ENCODE data around the gene LSS.

The LSS gene

DNA sequence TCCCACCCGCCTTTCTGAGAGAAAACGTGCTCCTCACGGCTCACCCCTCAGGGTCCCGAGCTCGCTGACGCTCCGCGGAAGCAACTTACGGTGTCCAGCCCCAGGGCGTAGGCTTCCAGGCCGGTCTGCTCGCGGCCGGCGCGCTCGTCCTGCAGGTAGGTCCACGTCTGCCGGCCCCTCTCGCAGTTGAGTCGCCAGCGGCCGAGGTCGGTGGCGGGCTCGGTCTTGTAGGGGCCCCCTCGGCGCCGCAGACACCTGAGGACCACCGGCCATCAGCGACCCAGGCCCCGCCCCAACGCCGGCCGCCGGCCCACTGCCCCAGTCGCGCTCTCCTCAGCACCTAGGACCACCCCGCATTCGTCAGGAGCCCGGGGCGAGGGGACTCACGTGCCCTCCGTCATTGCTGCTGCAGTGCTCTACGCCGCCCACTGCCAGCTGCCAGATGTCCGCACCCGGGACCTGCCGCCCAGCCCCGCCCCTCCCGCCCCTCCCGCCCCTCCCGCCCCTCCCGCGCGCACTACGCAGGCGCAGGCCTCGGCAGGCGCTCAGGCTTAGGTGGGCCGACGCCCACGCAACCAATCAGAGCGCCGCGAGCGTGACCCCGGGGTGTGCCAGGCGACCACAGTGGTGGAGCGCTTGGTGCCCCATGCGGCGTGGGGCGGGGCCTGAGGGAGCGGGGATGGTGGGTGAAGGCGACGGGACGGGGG, at the start of gene LSS:
LSS (minus strand) TSS at position 430 of the 707 bp plus-strand sequence; CDS start at position 401, 29 bp downstream.
- DNase-seq (ENCODE audit: low spot score): peak; percentile 99

DNA sequence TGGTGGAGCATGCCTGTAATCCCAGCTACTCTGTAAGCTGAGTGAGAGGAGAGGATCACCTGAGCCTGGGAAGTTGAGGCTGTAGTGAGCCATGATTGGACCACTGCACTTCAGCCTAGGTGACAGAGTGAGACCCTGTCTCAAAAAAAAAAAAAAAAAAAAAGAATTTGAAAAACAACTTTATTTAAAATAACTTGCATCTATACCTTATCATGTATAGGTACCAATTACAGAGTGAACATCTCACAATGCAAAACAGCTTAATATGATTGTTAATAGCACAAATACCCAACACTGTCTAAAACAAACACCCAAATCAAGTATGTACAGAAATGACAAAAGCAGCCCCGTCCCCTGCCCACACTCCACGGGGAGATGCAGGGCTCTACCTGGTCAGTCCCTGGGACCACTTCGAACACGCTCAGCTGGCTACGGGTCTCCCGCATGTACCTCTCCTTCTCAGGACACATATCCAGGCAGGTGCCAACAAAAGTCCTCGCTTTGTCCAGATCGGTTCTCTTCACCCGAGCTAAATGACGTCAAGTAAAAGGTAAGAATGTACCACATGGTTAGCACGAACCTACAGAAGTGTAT, 46.3 kb upstream of the LSS start:
- DNase-seq (ENCODE audit: low spot score): no peak

DNA sequence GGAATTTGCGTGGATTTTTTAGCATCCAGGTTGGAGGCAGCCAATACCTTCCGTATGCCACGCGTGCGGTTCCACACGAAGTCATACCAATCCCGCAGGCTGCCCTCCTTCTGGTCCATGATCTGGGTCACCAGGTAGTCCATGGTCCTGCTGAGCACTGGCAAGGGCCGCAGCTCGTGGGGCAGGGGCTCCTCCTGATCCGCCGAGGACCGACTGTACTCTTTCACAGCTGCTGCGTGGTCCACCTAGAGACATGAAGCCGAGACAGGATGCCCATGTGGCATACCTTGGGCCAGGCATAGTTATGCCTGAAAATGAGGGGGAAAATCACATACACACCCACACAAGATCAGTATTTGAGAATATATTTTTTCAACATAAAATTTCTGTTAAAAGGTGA, 44.8 kb upstream of the LSS start:
- DNase-seq (ENCODE audit: low spot score): no peak

DNA sequence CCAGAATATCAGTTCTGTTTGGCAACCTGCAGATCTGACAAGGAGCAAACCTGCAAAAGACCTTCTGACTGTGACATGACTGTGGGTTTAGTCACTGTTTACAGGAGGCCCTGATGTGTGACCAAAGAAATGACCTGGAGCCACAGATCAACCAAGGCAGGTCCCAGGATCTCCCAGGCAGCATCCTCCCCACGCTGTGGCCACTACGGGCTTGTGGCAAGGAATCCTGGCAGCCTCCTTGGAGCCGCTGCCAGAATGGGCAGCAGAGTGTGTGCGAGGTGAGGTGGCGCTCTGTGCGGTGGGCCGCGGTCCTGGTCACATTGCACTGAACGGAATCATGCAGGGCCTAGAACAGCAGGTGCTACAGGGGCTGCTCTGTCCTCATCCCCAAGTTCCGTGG, 40.9 kb upstream of the LSS start:
- no peak for DNase-seq (ENCODE audit: low spot score)

DNA sequence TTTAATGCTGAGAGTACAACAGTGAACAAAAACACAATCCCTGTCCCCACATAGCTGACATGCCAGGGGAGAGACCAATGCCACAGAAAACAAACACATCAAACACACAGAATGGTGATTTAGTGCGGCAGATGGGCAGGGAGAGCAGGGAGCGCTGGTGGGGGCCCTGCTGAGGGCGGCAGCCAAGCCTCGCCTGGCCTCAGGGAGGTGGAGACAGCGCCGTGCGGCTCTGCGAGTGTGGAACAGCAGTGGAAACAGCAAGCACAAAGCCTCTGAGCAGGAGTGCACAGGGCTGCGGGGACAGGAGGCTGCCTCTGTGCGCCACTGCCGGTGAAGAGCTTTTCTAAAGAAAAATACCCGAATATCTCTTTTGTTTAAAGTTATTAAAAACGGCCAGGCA, 39.8 kb upstream of the LSS start:
- no peak for DNase-seq (ENCODE audit: low spot score)

DNA sequence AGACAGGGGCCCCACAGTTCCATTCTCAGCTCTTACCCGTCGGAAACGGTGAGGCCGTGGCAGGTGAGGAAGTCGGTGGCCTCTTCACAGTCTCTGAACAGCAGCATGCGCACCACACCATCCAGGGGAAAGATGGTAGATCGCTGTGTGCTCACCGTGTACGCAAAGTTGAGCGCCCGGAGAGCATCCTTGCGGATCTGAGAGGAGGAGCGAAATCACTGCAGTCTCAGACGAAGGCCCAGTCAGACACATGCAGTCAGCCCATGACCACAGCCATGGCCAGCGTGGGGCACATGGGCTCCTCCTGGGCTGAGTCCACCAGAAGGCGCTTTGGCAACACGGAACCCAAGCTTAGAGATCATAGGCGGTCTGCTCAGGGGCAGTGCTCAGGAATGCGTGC, 38.4 kb upstream of the LSS start:
- DNase-seq (ENCODE audit: low spot score): no peak

DNA sequence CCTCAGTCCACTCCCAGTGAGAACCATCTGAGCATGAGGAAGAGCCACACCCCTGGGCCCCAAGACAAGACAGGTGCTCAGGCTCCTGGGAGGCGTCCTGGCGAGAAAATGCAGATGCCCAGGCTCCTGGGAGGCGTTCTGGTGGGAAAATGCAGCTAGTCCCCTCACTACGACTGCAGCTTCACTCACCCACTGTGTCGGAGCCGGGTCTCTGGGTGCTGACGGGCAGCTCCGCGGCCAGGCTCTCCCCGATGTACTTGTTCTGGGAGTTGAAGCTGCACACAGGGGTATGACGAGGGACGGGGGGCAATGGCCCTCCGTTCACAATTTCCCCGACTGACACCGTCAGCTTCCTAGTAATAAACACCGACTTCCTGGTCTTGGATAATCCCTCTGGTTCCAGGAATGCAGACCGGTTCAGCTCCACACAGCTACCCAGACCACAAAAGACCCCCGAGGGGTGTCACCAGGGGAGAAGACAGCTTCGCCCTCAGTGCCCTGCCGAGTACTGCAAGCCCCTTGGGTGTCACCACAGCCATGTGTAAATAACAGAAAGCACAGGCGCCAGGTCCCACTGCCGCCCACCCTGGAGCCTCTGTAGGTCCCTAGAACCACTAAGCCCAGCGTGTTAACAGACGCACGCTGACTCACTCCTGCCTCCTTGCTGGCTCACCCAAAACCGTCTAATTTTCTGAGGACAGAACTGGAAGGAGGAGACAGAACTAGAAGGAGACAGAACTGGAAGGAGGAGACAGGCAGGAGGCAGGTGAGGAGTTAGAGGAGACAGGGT, 37.4 kb upstream of the LSS start:
- DNase-seq (ENCODE audit: low spot score): no peak

DNA sequence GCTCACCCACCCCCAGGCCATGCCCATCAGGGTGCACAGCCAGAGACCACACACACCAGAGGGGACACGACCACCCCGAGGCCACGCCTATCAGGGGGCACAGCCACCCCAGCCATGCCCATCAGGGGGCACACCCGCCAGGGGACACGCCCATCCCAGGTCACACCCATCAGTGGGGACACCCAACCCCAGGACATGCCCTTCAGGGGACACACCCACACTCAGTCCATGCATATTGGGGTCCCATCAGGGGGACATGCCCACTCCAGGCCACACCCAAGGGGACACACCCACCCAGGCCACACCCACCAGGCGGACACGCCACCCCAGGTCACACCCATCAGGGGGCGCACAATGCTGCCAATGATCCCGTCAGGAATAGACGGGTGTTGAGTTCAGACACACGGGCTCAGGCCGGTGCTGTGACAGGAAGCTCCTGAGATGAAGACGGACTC, 36.1 kb upstream of the LSS start:
- DNase-seq (ENCODE audit: low spot score): no peak

DNA sequence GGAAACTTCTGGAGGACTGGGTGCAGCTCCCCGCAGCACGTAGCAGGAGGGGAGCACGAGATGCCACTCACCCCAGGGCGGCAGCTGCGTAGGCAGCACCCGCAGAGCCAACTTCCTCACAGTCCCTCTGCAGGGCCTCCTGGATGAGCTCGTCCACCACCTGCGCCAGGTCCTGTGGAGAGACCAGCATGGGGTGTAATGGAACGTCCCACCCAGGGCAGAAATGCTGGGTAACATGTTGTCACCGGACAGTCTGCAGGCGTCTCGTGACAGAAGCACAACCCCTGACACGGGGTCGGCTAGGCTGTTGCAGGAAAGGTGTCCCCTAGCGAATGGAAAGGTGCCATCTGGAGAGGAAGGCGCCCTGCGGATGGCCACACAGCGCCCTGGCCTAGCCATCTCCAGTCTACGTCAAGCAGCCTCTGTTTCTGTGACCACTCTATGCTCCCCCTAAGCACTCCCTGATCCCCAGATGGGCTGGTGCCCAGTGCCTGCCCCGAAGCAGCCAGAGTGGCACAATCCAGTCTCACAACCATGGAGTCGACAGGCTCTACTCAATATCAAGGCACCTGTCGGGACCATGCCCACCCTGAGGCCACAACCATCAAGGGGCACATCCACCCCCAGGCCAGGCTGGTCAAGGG, 35.6 kb upstream of the LSS start:
- DNase-seq (ENCODE audit: low spot score): no peak

DNA sequence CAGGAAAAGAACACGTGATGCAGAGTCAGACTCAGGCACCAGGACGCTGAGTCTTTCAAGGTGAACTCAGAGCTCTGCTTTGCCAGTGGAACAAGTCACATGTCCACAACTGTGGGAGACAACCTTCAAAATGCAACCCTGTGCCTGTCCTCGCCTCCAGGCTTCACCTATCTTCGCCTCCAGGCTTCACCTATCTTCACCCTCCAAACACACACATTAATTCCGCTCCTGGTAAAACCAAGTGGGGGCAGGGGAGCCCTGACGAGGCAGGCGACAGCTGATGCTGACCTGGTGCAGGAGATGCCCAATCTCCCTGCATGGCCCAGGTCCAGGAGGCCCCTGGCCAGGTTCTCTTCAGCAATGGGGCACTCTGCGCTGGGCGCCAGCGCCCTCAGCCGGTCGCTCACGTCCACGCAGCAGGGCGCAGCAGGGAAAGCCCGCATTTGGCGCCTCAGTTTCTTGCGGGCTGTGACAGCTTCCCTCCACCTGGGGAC, 28.0 kb upstream of the LSS start:
- no peak for DNase-seq (ENCODE audit: low spot score)

DNA sequence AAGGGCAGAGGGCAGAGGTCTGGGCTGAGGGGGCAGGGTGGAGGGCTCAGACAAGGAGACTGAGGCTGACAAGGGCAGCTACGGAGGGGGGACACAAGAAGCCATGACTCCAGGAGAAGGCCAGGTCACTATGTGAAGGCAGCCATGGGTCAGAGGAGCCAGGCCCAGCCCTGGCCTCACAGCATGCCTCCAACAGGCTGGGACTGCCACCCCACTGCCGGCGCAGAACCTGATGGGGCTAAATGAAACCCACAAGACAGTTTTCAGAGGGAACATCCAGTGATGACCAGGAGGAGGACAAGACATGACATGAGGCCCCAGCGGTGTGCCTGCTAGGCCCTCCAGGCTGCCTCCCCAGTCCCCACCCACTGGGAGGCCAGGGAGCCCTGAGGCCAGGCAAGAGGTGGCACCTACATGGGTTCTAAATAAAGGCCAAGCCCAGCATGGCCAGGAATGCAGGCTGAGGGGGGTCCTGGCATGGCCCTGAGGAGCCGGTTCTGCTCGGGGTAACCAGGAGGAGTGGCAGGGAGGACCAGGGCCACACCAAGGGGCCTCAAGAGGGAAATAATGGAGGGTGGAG, 27.3 kb upstream of the LSS start:
- no peak for DNase-seq (ENCODE audit: low spot score)

DNA sequence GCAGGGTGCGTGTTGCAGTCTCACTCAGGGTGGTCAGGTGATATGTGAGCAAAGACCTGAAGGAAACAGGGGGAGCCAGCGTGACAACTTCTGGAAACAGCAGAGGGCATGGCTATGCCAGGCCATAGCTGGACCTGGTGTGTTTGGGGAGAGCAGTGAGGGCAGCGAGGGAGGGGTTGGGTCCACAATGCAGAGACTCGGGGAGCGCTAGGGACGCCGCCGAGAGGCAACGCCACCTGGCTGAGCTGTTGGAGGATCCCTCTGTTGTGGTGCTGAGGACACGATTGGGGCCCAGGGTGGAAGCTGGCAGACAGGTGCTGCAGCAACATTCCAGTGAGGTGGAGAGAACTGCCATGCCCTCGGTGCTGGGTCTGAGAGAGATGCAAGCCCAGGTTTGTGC, 26.6 kb upstream of the LSS start:
- no peak for DNase-seq (ENCODE audit: low spot score)

DNA sequence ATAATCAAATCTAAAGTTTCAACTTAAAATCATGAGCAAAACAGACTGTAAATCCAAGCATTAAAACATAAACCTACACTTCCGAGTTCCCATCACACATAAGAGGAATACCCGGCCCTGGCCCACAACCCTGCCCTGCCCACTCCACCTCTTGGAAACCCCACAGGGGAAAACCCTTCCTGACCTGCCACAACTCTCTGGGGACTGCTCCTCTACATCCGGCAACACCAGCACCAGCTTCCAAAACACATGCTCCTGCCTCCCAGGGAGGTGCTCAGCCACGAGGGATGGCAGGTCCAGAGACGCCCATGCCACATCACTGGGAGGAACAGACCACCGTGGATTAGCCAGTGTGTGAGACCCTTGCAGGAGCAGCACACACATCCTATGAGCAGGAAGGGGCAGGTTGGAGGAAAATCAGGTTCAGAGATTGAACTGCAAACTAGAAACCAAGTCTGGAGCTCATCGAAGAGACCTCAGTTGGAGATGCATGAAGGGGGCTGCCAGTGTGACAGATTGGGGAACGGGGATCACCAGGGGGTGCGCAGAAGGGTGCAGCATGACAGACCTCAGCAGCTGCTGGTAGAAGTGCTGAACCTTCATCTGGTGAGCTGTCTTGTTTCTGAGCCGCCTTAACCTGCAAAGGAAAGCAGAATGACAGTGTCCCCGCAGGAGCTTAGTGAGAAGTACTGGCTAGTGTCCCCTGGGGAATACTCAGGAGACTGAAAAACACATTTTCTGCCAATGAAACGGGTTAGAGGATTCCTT, 25.8 kb upstream of the LSS start:
- no peak for DNase-seq (ENCODE audit: low spot score)

DNA sequence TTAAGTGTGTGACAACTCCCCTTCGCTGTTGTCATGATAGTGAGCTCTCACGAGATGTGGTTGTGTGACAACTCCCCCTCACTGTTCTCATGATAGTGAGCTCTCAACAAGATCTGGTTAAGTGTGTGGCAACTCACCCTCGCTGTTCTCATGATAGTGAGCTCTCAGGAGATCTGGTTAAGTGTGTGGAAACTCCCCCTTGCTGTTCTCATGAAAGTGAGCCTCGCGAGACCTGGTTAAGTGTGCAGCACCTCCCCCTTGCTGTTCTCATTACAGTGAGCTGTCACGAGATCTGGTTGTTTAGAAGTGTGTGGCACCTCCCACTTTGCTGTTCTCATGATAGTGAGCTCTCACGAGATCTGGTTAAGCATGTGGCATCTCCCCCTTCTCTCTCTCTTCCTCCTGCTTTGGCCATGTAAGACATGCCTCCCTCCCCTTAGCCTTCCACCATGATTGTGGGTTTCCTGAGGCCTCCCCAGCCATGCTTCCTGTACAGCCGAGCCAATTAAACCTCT, 25.1 kb upstream of the LSS start:
- DNase-seq (ENCODE audit: low spot score): no peak

DNA sequence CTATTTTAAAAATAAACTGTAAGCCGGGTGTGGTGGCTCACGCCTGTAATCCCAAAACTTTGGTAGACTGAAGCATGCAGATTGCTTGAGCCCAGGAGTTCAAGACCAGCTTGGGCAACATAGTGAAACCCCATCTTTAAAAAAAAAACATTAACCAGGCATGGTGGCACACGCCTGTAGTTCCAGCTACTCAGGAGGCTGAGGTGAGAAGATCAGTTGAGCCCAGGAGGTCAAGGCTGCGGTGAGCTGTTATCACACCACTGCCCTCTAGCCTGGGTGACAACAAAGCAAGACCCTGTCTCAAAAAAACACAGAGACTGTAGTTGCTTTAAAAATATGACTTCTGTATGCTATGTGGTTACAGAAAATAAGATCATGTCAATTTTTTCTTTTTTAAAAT, 24.3 kb upstream of the LSS start:
- no peak for DNase-seq (ENCODE audit: low spot score)

DNA sequence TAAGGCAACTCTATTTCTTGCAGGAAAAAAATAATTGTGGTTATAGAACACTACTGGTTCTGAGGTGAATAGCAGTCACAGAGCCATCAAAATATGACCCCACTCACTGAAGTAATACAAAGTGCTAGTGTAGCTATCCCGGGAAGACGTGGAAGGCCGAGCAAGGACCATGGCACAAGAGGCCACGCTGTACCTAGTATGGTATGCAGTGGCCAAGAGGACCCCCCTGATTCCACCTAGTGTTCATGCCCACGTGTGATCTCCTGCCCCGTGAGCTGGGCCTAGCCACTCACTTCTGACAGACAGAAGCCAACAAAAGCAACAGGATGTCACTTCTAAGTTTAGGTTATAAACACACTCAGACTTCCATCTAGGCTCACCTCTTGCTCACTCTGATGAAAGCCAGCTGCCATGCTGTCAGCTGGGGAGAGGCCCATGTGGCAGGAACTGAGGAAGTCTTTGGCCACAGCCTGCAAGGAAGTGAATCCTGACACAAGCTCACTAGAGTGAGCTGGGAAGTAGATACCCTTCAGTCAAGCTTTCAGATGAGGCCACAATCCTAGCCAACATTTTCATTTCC, 21.7 kb upstream of the LSS start:
- DNase-seq (ENCODE audit: low spot score): no peak

DNA sequence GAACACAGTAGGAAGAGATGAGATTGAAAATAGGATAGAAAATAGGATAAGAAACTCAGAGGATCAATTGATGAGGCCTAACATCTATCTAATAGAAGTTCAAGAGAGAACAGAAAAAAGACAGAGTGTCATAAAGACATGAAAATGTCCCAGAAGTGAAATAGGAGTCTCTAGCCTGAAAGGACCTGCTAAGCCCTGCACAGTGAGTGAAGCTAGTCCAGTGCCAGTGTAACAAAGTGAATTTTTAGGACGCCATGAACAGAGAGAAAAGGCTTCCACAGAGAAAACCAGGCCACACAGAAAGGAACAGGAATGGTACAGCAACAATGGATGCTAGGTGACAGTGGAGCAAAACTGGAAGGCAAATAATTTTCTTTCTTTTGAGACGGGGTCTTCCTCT, 20.3 kb upstream of the LSS start:
- no peak for DNase-seq (ENCODE audit: low spot score)

DNA sequence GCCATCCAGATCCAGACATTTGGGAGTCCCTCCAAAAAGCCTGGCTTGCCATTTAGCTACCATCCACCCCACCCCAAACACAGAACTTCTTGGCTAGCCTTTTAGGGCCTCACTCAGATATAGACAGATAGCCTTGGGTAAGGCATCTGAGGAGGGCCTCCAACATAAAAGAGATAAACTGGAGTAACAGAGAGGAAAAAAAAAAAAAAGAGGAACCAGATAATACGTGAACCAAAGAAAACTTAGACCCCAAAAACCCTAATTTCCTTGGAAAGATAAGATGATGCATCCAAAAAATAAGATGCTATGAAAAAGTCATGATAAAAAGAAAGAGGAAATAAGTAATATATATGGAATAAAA, 19.8 kb upstream of the LSS start:
- DNase-seq (ENCODE audit: low spot score): no peak

DNA sequence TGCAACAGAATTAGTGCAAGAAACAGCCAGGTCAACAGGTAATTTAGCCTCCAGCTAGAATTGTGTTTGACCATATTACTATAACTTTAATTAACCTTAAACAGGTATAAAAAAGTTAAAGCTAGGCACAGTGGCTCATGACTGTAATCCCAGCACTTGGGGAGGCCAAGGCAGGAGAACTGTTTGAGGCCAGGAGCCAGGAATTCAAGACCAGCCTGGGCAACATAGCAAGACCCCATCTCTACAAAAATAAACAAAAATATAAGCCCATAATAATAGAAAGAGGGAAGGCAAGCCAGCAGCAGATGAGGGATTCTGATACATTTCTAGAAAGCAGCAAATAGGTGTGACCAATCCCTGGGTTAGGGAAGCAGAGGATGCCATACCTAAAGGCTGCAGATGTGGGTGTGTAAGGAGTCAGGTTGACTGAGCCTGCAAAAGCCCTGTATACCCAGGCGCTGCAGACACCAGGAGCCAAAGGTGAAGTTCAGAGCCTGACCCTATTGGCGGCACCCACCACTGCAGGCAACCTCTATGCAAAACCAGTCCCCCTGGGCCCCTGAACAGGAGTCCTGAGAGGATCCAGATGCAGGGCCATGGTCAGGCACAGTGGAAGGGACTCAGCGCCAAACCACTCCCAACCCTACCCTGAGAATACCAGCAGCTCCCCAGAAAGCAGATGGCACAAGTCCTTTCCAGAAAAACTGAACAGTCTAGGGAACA, 19.3 kb upstream of the LSS start:
- no peak for DNase-seq (ENCODE audit: low spot score)

DNA sequence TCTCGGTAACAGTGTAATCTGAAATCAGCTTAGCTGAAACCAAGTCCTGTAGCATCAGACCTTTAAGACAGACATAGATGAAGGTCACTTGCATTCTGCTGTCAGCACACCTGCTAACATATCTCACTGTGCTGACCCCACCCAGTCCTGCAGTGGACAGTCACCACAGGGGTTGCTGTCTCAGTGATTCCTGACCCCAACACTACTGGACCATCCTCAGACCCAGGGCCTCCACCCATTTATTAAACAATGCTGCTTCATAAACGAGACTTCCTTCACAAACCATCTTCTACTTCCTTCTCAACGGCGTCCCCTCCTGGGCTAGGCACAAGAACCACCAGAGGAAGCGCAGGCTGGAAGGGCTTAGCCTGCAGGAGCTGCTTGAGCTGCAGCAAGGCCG, 17.8 kb upstream of the LSS start:
- DNase-seq (ENCODE audit: low spot score): no peak
